ENCODE results near the gene PKP4.

DNA sequence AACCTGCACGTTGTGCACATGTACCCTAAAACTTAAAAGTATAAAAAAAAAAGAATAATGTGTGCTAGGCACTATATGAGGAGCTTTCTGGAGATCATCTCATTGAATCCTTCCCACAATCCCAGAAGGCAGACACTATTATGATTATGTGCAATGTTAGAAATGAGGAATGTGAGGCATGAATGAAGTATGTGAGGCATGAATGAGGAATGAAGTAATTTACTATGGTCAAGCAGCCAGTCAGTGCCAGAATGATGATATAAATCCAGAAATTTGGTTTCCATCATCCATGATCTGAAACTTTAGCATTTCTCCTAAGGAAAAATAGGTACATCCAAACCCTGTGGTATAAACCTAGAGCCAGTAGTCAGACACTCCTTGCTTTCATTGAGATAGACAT is 42.2 kb upstream of the PKP4 start:
- TF ChIP-seq, protein P1, sequence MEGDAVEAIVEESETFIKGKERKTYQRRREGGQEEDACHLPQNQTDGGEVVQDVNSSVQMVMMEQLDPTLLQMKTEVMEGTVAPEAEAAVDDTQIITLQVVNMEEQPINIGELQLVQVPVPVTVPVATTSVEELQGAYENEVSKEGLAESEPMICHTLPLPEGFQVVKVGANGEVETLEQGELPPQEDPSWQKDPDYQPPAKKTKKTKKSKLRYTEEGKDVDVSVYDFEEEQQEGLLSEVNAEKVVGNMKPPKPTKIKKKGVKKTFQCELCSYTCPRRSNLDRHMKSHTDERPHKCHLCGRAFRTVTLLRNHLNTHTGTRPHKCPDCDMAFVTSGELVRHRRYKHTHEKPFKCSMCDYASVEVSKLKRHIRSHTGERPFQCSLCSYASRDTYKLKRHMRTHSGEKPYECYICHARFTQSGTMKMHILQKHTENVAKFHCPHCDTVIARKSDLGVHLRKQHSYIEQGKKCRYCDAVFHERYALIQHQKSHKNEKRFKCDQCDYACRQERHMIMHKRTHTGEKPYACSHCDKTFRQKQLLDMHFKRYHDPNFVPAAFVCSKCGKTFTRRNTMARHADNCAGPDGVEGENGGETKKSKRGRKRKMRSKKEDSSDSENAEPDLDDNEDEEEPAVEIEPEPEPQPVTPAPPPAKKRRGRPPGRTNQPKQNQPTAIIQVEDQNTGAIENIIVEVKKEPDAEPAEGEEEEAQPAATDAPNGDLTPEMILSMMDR (IDR thresholded peaks at IDR 0.05; ENCODE audit: low read depth, low read length) = no peak
- TF ChIP-seq POLR2A (IDR thresholded peaks at IDR 0.05; ENCODE audit: extremely low read depth, insufficient read length) = no peak
- TF ChIP-seq, protein P2, sequence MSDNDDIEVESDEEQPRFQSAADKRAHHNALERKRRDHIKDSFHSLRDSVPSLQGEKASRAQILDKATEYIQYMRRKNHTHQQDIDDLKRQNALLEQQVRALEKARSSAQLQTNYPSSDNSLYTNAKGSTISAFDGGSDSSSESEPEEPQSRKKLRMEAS (IDR thresholded peaks at IDR 0.05; ENCODE audit: low read depth, low read length) = no peak
